Measurements from ENCODE around the gene CTIF. TPM values are rescaled to one million over a fixed set of nuclear protein-coding genes. Genes with fewer than 3 reads are reported as not detected.

CTIF gene
- polyA plus RNA-seq, 1 donor: 18.9 TPM

DNA sequence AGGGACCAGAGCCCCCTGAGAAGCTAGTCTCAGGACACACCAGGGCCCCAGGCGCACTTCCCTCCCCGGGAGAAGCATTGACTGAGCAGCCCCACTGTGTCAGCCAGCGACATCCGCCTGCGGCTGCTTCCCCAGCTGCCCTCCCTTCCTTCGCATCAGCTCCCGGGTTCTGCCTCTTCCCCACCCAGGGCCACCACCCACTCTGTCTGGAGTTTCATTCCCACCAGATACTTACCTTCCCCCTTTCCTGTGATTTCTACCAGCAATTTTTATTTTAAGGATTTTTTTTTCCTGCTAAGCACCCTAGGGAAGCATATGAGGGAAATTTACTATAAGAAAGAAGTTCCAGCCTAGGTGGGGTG, 312.7 kb downstream of the CTIF start:
- no peak for DNase-seq

DNA sequence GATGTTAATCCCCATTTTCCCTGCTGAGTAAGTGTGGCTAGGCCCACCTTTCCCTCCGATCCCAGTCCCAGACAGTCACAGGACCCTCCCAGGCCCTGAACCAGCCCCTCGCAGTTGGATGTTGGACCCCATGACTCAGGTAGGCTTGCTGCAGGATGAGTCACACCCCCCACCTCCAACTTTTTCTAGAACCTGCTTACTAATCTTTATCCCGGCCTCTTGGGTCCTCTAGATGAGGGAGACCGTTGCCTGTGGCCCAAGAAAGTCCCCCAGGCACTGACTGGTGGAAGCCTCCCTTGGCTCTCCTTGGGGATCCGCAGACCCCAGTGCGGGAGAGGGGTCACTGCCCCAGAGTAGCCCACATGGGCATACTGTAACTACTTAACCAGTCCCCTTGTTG, 313.5 kb downstream of the CTIF start:
- DNase-seq: no peak

DNA sequence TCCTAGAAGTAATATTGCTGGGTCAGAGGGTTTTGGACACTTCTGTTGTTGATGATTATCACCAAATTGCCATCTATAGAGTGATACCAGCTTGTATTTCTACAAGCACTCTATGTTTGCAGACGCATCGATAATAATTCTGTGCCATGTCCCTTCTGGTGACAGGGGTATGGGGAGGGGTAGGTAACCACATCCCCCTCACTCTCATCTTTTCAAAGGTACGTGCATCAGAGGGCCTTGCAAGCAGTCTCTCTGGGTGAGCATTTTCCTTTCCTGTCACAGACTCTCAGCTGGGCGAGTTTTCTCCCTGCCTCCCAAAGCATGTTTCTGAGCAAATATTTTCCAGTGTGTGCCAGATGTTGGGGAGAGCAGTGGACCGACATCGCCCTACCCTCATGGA, 314.0 kb downstream of the CTIF start:
- no peak for DNase-seq

DNA sequence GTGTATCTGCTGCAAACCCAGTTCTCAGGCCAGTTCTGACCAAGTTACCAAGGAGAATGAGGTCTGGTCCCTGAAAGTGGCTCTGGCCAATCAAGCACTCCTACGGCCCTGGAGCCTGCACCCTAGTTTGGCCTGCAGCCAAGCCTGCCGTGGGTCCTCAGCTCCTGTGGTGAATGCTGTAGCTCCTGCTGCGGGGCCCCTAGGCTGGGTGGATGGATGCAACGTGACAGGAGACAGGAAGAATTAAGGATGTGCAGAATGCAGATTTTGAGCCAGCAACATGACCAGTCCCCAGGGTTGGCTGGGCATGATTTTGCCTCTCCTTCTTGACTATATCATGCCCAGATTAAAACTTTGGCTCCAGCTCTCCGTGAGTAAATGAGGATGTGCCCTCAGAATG, 314.8 kb downstream of the CTIF start:
- no peak for DNase-seq

DNA sequence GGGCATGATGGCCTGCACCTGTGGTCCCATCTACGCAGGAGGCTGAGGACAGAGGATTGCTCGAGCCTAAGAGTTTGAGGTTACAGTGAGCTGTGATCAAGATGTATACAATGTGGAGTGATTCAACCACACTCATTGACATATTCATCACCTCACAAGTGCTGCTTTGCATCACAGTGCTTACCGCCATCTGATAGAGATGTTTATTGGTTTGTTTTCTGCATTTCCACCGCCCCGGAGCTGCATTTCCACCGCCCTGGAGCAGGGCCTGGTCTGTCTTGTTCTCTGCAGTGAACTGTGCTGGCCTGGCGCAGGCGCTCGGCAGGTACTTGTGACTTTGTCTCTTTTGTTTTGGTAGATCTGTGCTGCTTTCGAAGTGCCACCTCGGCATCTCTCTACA, 315.9 kb downstream of the CTIF start:
- no peak for DNase-seq

DNA sequence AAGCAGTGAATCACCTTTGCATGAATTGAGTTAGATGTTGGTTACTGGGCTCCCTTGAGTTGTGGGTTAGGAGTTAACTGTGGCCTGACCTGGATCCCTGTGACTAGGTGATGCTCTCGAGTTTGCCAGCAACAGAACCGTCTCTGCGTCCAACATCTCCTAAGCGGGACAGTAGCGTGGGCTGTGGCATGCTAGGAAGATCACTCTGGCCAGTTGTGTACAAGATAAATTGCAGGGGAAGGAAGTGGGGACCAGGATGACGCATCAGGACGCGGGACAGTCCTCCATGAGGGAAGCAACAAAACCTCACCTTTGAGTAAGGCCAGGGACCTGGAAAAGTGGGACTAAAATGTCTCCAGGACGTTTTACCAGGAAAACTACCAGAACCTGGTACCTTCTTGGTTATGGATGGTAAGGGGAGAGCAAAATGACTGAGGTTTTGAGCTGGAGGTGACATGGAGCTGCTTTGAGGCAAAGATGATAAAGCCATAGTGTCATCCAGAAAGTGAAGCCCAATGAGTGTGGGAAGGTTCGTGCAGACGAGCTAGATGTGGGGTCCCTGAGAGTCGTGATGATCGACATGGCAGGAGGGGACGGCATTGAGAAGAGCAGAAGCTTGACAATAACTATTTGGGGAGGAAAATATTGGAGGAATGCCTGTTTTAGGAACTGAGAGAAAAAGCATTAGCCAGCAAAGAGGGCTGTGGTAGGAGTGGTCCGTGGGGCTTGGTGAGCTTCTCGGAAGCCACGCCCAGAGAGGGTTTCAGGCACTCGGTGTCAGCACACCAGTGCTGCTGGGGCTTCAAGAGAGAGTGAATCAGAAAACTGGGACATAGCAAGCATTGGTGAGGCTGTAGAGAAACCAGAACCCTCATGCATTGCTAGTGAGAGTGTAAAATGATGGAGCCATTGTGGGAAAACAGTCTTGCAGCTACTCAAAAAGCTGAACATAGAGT, 316.9 kb downstream of the CTIF start:
- DNase-seq: no peak

DNA sequence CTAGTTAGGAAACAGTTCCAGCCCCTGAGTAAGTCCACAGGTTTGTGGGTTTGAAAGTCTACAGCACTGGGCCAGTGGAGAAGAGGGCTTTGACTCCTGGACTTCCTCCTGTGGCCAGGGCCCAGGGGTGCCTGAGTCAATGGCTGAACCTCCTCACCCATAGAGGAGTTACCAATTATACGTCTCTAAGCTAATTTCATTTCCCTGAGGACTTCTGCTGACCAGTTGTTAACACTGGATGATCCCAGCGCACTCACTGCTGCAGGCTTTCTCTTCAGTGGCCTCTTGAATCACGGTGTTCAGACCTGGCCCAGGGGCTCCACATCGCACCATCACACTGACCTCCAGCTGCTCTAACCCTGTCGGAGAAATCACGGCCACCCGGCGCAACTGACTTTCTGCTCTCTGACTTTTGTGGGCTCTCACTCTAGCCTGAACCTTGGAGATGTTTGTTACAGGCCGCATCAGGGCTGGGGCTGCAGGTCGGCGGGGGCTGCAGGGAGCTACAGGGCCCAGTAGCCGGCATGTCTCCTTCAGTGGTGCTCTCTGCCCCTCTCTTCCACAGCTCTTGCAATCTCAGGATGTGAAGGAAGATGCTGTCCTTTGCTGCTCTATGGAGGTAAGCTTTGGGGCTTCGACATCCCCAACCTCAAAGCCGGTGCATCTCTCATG, 318.3 kb downstream of the CTIF start:
- DNase-seq: no peak

DNA sequence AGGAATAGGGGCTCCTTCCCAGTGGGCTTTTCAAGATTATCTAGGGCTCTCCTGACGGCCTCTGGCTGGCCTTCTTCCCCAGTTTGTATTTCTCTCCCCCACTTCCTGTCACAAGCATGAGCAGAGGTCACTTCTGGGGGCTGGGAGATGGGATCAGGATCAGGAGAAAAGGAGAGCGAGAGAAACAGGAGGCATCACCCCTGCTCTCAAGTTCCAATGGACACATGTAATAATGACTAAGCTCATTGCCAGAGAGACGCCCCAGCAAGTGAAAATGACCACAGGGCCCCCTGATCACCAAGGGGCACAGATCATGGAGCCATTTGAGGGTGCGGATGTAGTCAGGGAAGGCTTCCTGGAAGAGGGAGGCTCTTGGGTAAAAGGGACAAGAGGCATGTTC, 319.8 kb downstream of the CTIF start:
- no peak for DNase-seq

DNA sequence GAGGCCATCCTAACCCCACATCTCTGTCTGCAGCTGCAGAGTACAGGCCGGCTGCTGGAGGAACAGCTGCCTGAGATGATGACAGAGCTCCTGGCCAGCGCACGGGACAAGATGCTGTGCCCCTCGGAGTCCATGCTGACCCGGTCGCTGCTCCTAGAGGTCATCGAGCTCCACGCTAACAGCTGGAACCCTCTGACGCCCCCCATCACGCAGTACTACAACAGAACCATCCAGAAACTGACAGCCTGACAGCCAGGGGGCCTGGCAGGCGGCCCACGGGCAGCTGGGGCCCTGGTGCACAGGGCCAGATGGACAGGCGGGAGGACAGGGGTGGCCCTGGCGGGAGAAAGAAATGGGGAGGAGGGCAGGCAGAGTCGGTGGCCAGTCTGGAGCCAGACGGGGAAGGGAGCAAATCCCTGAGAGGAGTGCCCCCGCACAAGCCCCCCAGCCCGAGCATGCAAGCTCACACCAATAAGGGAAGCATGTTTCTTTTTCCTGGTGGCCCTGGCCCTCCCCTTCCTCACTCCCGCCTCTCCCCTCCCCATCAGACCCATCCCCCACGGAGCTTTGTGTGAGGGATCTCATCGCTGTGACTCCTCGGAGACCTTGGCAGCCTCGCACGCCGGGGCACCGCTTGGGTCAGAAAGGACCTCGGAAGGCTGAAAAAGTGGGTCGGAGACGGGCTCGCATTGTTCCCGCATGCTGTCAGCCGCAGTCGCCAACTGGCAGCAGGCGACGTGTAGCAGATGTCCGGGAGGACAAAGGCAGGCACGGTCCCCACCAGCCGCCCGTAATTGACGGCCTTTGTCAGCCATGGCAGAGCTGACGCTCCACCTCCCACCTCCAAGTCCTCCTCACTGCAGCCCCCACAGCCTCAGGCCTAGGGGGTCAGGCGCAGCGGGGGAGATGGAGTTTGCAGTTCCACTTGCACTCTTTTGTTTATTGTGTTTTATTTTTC, 320.8 kb downstream of the CTIF start:
- peak; percentile 83 for DNase-seq

DNA sequence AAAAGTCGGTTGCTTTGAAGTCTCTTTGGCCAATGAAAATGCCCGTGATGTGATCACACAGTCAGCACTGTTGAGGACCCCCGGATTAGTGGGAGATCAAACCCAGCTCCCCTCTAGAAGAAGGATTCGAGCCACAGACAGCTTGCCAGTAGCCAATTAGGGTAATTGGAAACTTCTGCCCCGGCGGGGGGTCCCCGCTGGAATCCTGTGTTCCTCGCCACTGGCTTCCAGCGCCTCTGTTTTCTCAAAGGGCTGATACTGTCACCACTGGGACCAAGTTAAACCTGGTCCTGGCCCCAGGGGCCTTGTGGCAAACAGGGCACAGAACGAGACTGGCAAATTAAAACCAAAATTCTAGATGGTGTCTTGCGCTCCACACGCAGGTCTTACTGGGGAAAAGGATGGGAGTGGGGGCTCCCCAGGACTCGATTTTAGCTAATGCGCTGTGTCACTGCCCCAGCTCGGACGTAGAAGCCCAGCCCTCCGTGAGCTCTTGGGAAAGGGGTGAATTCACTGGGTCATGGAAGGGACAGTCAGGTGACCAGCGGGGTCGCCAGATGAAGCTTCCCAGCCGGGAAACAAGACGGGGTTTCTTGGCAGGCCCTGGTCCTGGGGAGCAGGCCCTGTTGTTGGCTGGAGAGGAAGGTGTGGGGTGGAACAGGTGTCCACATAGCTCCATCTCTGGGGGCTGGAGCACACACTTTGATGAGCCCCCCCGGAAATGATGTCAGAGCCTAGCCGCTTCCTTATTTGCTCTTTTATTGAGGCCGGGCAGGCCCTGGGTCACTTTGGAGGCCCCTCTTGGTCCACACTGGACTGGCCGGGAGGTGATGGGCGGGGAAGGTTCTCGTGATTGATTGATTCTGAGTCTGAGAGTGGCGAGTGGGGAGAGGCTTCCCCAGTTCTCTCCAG, 321.7 kb downstream of the CTIF start:
- DNase-seq: no peak

DNA sequence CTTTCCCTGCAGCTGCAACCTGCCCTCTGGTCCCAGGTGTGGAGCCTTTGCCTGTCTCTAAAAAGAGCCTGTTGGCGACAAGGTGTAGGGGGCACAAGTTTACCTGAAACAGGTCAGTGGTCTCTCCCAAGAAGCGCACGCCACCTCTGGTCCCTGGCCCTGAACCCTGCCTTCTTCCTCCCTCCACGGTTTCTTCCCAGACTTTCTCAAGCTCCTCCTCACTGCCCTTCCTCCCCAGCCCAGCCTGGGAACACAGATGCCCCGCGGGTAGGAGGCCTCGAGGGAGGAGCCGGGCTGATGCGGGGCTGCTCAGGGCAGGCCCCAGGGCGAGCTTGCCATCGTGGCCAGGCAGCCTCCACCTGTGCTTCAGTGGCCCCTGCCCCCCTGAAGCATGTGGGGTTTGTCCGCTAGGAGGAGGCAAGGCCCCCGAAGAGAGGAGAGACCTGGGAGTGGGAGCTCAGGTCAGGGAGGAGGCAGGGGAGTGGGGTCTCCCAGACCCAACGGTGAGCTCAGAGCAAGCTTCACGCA, 322.4 kb downstream of the CTIF start:
- DNase-seq: no peak

DNA sequence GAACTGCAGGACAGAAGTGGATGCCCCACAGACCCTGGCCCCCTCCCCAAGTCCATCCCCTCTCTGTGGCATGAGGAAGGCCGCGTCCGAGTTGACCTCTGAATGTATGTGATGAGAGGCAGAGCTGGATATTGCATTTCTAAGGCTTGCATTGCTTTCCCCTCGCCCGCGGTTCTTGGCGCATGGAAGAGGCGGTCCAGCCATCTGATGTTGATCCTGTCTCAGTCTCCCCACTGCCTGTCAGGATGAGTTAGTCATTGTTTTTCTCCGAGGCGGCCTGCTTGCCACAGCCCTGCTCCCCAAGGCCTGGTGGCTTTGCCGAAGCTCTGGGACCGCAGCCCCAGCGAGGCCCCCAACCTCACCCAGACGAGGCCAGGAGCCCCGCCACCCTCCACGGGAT, 323.3 kb downstream of the CTIF start:
- no peak for DNase-seq

DNA sequence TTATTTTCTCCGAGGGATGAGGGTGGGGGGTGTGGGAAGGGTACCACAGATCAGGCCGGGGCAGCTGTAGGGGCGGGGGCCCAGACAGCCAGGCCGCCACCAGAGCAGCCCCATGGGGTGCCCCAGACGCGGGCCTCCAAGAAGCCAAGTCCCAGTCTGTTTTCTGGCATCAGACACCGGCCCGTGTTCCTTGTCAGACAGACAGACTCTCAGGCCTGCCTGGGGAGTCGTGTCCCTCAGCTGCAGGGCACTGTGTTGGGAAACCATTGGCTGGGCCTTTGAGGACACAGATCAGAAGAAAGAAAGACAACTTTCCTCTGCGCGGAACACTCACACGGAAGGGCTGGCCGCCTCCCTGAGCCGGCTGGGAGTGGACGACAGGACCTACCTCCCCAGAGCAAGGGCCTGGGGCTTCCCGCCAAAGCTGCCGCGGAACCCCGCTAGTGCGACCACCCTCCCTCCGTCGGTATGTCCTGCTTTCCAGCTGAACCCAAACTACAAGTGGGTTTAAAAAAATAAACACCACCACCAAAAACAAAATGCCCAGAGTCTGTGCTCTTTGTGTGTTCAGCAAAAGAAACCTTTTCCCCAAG, 323.9 kb downstream of the CTIF start:
- DNase-seq: no peak

DNA sequence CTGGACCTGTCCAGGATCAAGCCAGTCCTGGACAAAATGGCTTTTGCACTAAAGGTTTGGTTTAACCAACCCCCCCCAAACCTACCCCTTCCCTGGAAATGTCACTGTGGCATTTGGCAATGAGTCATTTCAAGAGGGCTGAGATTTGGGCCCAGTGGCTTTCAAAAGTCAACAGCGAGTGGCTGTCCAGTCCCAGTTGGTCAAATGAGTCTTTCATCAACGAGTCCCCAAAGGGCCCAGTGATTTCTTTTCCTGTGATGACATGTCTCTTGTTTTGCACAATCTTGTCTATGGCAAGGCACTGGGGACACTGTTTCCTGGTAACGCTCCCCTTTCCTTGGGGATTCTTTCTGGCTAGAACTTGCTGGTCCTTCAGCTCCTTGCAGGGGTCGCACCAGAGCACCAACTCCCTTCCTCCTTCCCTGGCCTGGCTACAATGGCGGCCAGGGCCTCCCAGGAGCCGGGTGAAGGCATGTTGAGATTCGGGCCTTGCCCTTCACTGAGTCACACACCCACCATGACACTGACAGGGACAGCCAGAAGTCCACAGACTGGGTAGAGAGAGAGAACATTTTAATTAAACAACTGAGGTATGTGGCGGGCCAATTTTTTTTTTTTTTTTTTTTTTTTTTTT, 324.7 kb downstream of the CTIF start:
- no peak for DNase-seq

DNA sequence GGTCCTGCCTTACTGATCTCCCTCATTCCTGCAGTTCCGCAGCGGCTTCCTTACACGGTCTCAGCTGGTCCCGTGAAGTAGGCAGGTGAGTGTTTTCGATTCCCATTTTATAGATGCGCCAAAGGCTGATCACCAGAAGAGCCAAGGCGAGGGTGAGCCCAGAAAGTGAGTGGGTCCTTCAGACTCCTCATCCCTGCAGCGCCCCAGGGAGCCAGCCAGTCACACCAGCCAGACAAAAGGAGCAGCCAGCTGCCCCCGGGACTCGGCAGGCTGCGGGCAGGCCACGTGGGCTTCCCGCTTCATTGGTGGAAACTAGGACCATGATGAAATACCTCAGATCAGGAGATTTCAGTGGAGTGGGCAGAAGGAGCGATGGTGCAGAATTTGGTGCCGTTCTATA, 326.0 kb downstream of the CTIF start:
- no peak for DNase-seq

DNA sequence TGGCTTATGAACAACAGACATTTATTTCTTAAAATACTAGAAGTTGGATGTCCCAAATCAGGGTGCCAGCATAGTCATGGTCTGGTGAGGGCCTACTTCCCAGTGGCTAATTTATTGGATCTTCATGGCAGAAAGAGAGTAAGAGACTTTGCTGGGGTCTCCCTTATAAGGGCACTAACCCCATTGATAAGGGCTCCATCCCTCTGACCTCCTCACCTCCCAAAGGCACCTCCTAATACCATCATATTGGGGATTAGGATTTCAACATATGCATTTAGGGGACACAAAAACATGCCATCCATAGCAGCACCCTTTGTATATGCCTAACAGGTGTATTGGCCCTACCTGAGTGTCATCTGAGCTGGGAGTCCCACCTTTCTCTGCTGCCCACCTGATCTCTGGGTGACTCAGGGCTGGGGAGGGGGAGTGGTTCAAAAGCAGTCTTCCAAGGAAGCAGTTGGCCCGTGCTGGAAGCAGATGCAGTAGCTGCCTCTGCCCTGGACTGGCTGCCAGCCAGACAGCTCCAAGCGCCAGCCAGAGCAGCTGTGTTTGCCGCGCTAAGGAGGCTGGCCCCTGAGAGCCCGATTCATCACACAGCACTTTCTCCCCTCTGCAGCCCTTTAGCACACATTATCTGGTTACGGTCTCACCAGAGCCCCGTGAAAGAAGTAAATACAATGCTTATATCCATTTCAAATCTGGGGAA, 327.4 kb downstream of the CTIF start:
- DNase-seq: no peak

DNA sequence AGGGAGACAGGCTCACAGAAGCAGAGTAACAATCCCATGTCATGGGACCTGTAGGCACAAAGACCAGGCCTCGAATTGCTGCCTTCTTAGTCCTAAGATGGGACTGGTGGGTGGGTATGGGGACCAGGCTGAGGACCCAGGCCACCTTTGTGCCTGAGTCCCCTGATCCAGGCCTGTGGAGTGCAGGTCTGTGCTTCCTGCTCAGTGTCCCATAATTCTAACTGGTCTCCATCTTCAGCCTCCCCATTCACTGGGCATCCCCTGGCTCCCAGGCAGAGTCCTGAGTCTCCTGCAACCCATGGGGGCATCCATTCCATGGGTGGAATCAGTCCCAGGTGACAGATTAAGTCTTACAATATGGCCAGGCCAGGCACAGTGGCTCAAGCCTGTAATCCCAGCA, 328.0 kb downstream of the CTIF start:
- no peak for DNase-seq

DNA sequence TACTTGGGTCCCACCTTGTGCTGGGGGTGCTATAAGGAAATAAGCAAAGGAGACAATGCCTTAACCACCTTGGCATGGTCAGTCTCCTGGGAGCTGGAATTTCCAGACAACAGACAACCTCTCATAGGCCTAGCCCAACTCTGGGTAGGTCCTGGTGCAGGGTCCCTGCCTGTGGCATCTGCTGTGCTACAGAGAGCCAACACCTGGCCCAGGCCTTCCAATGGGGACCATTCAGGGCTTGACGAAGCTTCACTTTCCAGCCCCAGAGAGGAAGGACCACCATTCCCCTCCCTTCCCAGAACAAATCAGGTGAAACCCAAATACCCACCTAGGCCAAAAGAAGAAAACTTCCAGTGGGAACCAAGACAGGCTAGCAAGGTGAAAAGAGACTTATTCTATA, 329.1 kb downstream of the CTIF start:
- no peak for DNase-seq

Measured in left kidney (tissue), 2 donors.